ENCODE results near the gene OR9Q1. TPM values are rescaled to one million over a fixed set of nuclear protein-coding genes. Genes with fewer than 3 reads are reported as not detected.

OR9Q1 gene
- total RNA-seq, 2 experiments from 2014 or later, result not detected

DNA sequence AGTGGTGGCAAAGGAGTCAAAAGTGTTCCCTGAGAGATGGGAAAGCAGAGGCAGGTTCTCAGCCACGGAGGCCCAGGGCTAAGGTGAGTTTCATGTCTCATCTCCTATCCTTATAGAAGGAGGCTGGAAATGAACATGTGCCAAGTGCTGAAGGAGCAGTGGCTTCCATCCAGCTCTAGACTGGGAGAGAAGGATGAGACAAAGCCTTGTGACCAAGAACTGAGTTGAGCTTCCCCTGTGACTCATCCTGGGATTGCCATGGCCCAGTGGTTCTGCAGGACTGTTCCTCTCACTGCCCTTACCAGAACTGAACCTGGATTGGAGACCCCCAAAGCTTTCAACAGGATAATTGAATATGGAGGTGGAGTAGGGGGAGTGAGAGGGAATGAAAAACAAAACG, 16.7 kb upstream of the OR9Q1 start:
- Mint-ChIP-seq H3K4me3 (no peak overlapping the region), H3K9me3 (no peaks in the 10 kb centered on the region), H3K27me3 (peaks cover 35% of the 10 kb centered on the region), H3K36me3 (ENCODE audit: low read depth) (no peaks in the 10 kb centered on the region), H3K27ac (no peak overlapping the region), H3K4me1 (ENCODE audit: low read depth) (peaks cover 5% of the 10 kb centered on the region)
- Histone ChIP-seq H3K9me3 (ENCODE audit: control insufficient read depth in 1 of 2, insufficient read depth in 1 of 2, low read length in 2 of 2) (no peaks in the 10 kb centered on the region), H3K27me3 (ENCODE audit: control insufficient read depth in 1 of 2, insufficient read depth in 2 of 2, low read length in 2 of 2) (peaks cover 0 to 16% of the 10 kb centered on the region in 2 experiments), H3K27ac (ENCODE audit: low read depth in 1 of 2, low read length in 2 of 2) (no peak overlapping the region), H3K36me3 (ENCODE audit: insufficient read depth, low read length) (no peaks in the 10 kb centered on the region), H3K4me3 (ENCODE audit: low read length) (no peak overlapping the region), H3K4me1 (ENCODE audit: insufficient read depth, low read length) (no peaks in the 10 kb centered on the region)
- ChIA-PET CTCF (no interaction called here), POLR2A (no interaction called here)
- no peak for DNase-seq
- ATAC-seq (ENCODE audit: poor library complexity), result no peak
- TF ChIP-seq, protein P1, sequence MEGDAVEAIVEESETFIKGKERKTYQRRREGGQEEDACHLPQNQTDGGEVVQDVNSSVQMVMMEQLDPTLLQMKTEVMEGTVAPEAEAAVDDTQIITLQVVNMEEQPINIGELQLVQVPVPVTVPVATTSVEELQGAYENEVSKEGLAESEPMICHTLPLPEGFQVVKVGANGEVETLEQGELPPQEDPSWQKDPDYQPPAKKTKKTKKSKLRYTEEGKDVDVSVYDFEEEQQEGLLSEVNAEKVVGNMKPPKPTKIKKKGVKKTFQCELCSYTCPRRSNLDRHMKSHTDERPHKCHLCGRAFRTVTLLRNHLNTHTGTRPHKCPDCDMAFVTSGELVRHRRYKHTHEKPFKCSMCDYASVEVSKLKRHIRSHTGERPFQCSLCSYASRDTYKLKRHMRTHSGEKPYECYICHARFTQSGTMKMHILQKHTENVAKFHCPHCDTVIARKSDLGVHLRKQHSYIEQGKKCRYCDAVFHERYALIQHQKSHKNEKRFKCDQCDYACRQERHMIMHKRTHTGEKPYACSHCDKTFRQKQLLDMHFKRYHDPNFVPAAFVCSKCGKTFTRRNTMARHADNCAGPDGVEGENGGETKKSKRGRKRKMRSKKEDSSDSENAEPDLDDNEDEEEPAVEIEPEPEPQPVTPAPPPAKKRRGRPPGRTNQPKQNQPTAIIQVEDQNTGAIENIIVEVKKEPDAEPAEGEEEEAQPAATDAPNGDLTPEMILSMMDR (IDR thresholded peaks at IDR 0.05), result no peak
- intact Hi-C loops (cut with DNase I, micrococcal nuclease), result no loop called here

DNA sequence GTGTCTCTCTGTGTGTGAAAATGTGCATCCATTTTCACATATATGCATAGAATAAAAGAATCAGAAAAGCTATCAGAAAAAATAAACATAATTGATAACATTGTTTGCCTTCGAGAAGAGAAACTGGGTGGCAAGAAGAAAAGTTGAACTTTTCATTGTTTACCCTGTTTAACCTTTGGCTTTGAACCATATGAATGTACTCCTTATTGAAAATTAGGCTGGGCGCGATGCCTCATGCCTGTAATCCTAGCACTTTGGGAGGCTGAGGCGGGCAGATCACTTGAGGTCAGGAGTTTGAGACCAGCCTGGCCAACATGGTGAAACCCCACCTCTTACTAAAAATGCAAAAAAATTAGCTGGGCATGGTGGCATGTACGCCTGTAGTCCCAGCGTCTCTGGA, 11.9 kb upstream of the OR9Q1 start:
- ChIA-PET CTCF (no interaction called here), POLR2A (no interaction called here)
- H3K4me3 ChIP-seq (ENCODE audit: low read length), result no peak overlapping the region
- ATAC-seq (ENCODE audit: poor library complexity) (no peak), DNase-seq (no peak)
- Mint-ChIP-seq H3K4me3 (no peak overlapping the region), H3K9me3 (no peaks in the 10 kb centered on the region), H3K36me3 (ENCODE audit: low read depth) (no peaks in the 10 kb centered on the region), H3K27ac (no peak overlapping the region), H3K27me3 (peaks cover 19% of the 10 kb centered on the region), H3K4me1 (ENCODE audit: low read depth) (no peaks in the 10 kb centered on the region)
- H3K9me3 ChIP-seq (ENCODE audit: control insufficient read depth in 1 of 2, insufficient read depth in 1 of 2, low read length in 2 of 2), result no peaks in the 10 kb centered on the region
- H3K27ac ChIP-seq (ENCODE audit: low read depth in 1 of 2, low read length in 2 of 2), result no peak overlapping the region
- H3K36me3 ChIP-seq (ENCODE audit: insufficient read depth, low read length), result no peaks in the 10 kb centered on the region
- no peaks in the 10 kb centered on the region for H3K4me1 ChIP-seq (ENCODE audit: insufficient read depth, low read length)
- intact Hi-C loops (cut with DNase I, micrococcal nuclease), result no loop called here
- TF ChIP-seq, protein P1 (IDR thresholded peaks at IDR 0.05), result no peak
- H3K27me3 ChIP-seq (ENCODE audit: control insufficient read depth in 1 of 2, insufficient read depth in 2 of 2, low read length in 2 of 2), result peaks cover 0 to 2% of the 10 kb centered on the region in 2 experiments

DNA sequence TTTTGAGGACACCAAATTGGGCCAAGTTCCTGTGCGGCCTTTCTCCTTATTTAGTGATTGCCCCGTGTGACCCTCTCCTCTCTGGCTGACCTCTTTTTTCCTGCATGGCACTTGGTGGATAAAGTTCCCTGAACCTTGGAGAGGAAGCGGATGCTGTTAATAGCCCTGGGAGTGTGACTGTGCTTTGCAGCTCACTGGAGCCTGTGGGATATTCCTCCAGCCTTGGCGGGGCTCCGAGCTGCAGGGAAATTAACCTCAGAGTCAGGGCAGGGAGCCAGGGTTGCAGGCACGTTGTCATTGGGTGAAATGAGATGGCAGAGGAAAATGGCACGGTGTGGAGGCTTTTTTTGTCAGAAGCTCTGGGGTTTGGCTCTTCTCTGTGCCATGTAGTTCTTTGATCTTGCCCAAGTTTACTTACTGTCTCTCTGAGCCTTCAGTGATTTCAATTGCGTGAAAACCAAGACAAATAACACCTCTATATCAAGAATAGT, 965 bp downstream of the OR9Q1 start:
- POLR2A ChIA-PET, result no interaction called here
- Histone ChIP-seq H3K27me3 (ENCODE audit: control insufficient read depth in 1 of 2, insufficient read depth in 2 of 2, low read length in 2 of 2) (no peaks in the 10 kb centered on the region), H3K9me3 (ENCODE audit: control insufficient read depth in 1 of 2, insufficient read depth in 1 of 2, low read length in 2 of 2) (no peaks in the 10 kb centered on the region), H3K27ac (ENCODE audit: low read depth in 1 of 2, low read length in 2 of 2) (no peak overlapping the region), H3K4me1 (ENCODE audit: insufficient read depth, low read length) (no peaks in the 10 kb centered on the region), H3K36me3 (ENCODE audit: insufficient read depth, low read length) (no peaks in the 10 kb centered on the region), H3K4me3 (ENCODE audit: low read length) (no peak overlapping the region)
- no peaks in the 10 kb centered on the region for H3K4me1 Mint-ChIP-seq (ENCODE audit: low read depth)
- no peaks in the 10 kb centered on the region for H3K36me3 Mint-ChIP-seq (ENCODE audit: low read depth)
- no peak overlapping the region for H3K27ac Mint-ChIP-seq
- no peak overlapping the region for H3K4me3 Mint-ChIP-seq
- TF ChIP-seq, protein P1 (IDR thresholded peaks at IDR 0.05), result no peak
- DNase-seq (no peak), ATAC-seq (ENCODE audit: poor library complexity) (no peak)
- intact Hi-C loops (cut with DNase I, micrococcal nuclease), result no loop called here
- no peaks in the 10 kb centered on the region for H3K9me3 Mint-ChIP-seq
- CTCF ChIA-PET, result no interaction called here
- peaks cover 4% of the 10 kb centered on the region for H3K27me3 Mint-ChIP-seq

All from CD4-positive, alpha-beta T cell (primary cell).